ENCODE measurements around the gene NLRC5. TPM values are rescaled to one million over a fixed set of nuclear protein-coding genes. Genes with fewer than 3 reads are reported as not detected.

The NLRC5 gene
- total and polyA plus RNA-seq, 9 of the 15 experiments (the other 6 are each of a cell fraction or from before 2014, with no cell fraction given), result 0.59 to 0.71 TPM; not detected in 7

GRCh38 chr16:57016831-57017230 lies 27.5 kb downstream of the NLRC5 start (continued):
- TF ChIP-seq ZBTB40 (IDR thresholded peaks at IDR 0.05) (no peak), ZBTB40 (CRISPR knock-in tag; IDR thresholded peaks at IDR 0.05) (no peak), ZNF395 (CRISPR knock-in tag; IDR thresholded peaks at IDR 0.05) (no peak), BRD4 (IDR thresholded peaks at IDR 0.05) (no peak), ZNF695 (CRISPR knock-in tag; IDR thresholded peaks at IDR 0.05) (no peak), SMAD1 (IDR thresholded peaks at IDR 0.05; ENCODE audit: low read depth, low read length, partially characterized antibody) (no peak), HMG20A (CRISPR knock-in tag; conservative IDR thresholded peaks at IDR 0.05) (no peak), NR4A1 (CRISPR knock-in tag; IDR thresholded peaks at IDR 0.05) (no peak), NR4A1 (tag; IDR thresholded peaks at IDR 0.05) (no peak), FOXP1 (CRISPR knock-in tag; IDR thresholded peaks at IDR 0.05) (no peak)
- TF ChIP-seq, protein P1, sequence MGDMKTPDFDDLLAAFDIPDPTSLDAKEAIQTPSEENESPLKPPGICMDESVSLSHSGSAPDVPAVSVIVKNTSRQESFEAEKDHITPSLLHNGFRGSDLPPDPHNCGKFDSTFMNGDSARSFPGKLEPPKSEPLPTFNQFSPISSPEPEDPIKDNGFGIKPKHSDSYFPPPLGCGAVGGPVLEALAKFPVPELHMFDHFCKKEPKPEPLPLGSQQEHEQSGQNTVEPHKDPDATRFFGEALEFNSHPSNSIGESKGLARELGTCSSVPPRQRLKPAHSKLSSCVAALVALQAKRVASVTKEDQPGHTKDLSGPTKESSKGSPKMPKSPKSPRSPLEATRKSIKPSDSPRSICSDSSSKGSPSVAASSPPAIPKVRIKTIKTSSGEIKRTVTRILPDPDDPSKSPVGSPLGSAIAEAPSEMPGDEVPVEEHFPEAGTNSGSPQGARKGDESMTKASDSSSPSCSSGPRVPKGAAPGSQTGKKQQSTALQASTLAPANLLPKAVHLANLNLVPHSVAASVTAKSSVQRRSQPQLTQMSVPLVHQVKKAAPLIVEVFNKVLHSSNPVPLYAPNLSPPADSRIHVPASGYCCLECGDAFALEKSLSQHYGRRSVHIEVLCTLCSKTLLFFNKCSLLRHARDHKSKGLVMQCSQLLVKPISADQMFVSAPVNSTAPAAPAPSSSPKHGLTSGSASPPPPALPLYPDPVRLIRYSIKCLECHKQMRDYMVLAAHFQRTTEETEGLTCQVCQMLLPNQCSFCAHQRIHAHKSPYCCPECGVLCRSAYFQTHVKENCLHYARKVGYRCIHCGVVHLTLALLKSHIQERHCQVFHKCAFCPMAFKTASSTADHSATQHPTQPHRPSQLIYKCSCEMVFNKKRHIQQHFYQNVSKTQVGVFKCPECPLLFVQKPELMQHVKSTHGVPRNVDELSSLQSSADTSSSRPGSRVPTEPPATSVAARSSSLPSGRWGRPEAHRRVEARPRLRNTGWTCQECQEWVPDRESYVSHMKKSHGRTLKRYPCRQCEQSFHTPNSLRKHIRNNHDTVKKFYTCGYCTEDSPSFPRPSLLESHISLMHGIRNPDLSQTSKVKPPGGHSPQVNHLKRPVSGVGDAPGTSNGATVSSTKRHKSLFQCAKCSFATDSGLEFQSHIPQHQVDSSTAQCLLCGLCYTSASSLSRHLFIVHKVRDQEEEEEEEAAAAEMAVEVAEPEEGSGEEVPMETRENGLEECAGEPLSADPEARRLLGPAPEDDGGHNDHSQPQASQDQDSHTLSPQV (IDR thresholded peaks at IDR 0.05), result no peak
